NCI-H510A (cell line): ENCODE measurements around the gene KCNJ18.
"Not testable (repeated sequence)": the region's sequence is repeated elsewhere in the genome, so short reads cannot be mapped to it uniquely, and the experiment has no call there.

Experiments used
- DNase-seq: peaks from one replicate; lab custom pipeline; 2025; lab: John Stamatoyannopoulos, UW

The KCNJ18 gene

DNA sequence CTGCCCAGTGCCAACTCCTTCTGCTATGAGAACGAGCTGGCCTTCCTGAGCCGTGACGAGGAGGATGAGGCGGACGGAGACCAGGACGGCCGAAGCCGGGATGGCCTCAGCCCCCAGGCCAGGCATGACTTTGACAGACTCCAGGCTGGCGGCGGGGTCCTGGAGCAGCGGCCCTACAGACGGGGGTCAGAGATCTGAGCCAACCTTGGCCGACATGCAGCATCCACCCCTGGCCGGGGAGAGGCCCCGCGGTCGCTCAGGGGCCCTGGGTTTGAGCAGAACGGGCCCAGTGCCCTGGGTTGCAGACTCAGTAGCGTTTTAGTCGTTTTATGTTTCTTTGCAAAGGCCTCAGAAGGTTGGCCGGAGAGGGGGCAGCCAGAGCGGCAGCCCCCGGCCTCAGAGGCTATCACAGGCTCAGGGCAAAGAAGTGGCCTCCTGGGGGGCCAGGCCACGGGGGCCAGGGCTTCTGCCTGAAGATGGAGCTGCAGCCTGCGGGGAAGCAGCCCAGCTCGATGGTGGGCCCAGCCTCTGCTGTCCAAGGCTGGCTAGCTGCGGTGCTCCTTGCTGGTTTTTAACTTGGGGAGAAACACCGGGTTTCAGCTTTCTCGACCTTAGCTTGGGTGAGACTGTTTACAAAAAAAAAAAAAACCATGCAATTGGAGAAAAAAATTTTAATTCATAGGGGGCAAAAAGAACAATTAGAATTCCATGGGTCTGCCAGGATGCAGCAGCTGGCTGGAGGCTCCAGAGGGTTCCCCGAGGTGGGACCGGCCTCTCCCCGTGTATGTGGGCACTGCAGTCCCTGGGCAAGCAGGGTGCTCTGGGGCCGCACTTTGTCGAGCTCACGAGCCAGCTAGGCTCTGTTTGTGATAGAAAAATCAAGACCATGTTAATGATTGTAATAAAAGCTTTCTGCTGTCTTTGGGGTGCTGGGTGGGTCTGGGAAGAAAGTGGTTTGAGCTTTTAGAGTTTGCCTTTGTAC lies 11.9 kb downstream of the KCNJ18 start:
- DNase-seq = not testable (repeated sequence)

GRCh38 chr17:21705021-21705601 lies 12.8 kb downstream of the KCNJ18 start:
- no peak for DNase-seq

GRCh38 chr17:21705746-21706145 lies 13.4 kb downstream of the KCNJ18 start:
- not testable (repeated sequence) for DNase-seq

- DNase-seq = not testable (repeated sequence)
Observed at GRCh38 chr17:21706546-21706945, 14.2 kb downstream of the KCNJ18 start.

GRCh38 chr17:21707131-21707530 lies 14.8 kb downstream of the KCNJ18 start:
- not testable (repeated sequence) for DNase-seq

GRCh38 chr17:21707711-21708611 lies 15.6 kb downstream of the KCNJ18 start:
- DNase-seq = not testable (repeated sequence)

- DNase-seq = not testable (repeated sequence)
Observed at GRCh38 chr17:21708612-21709535, 16.6 kb downstream of the KCNJ18 start.

DNA sequence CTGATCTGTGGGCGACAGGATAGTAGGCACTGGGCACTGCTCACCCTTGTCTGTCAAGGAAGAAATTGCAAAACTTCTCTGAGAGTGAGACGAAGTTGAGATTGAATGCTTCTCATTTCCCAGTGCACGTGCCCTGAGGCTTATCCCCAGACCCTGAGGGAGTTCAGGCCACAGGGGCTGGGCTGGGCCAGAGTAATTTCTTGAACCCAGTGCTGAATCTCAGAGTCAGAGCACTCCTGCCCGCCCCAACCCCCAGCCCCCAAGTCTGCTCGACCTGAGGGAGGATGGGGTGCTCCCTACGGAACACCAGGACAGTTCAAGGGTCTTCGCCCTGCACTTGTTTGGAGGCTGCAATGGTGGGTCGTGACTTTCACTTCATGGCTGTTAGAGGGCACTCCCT lies 17.7 kb downstream of the KCNJ18 start:
- DNase-seq = not testable (repeated sequence)

- not testable (repeated sequence) for DNase-seq
Observed at GRCh38 chr17:21710486-21710885, 18.2 kb downstream of the KCNJ18 start.

GRCh38 chr17:21711182-21711581 lies 18.9 kb downstream of the KCNJ18 start:
- no peak for DNase-seq

- DNase-seq = not testable (repeated sequence)
Observed at GRCh38 chr17:21713020-21713419, 20.7 kb downstream of the KCNJ18 start.

DNA sequence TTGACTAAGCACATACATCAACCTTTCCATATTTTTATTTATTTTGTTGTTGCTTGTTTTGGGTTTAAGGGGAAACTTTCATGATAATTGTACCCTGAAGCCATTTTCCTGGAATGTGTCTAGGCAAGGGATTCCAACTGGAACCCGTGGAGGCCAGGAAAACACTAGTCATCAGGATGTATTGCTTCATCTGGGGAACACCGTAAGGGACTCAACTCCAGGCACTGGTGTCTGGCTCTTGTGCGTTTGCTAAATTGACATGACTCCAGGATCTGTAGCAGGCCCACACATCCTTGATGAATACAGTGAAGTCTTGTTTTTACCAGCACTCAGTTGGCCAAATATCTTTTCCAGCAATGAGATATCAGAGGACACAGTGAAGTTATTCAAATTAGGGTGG lies 21.3 kb downstream of the KCNJ18 start:
- DNase-seq = not testable (repeated sequence)

GRCh38 chr17:21714676-21715075 lies 22.4 kb downstream of the KCNJ18 start:
- DNase-seq = not testable (repeated sequence)

DNA sequence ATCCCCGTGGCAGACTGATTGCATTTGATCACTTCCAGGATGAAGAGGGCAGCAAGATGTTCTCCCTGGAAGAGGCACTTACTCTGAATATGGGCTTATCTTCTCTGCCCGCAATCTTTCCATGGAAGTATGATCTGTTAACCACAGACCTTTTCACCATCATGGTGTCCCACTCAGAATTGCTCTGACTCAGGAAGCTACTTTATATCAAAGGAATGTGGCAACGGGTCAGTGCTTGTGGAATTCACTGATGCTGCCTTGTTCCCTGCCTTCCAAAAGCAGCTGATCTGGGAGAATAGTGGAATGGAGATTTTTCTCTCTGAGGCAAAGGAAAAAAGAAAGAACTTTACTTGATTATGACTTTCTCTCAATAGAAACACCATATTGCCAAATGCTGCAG lies 23.6 kb downstream of the KCNJ18 start:
- DNase-seq = not testable (repeated sequence)

DNA sequence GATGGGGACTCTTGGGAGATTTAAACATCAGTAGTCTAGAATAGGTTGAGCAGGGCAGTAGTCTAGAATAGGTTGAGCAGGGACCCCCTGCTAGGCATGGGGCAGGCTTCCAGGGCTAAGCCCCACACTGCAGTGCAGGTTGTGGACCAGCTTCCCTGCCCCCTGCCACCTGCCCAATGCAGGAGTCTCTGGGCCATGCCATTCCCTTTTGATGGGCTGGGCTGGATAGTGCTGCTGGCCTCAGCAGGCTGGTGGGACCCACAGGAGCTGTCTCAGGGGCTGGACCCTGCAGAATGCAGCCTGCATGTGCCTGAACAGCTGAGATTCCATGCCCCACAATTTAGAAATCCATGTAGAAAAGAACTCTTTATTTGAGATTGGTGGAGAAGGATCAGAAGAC lies 26.6 kb downstream of the KCNJ18 start:
- not testable (repeated sequence) for DNase-seq

DNA sequence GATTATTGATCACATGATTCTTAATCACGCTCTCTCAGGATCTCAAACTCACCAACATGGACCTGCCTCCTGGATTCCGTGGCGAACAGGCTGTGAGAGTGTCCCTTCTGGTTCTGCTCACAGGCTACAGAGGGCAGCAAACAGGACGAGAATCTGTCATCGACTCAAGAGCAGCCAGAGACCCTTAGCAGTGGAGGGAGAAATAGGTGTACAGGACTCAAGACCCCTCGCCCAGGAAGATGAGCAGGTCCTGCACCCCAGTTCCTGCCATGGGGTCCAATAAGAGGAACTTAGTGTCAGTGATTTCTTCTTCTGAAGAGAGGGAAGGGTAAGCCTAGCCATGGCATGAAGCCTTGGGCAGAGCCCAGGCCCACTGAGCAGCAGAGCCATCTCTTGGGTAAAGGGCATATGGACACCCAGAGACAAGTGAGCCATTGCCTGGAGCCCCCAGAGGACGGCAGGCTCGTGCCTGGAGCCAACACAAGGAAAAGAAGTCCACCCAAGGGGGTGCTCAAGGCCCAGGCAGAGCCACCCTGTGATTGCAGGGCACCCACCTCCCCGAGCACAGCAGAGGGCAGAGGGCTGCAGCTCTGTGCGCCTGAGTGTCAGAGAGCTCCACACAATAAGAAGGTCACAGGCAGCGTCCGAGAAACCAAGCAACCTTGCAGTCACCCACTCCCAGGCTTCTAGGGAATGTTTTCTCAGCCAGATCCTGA lies 27.3 kb downstream of the KCNJ18 start:
- DNase-seq = not testable (repeated sequence)

DNA sequence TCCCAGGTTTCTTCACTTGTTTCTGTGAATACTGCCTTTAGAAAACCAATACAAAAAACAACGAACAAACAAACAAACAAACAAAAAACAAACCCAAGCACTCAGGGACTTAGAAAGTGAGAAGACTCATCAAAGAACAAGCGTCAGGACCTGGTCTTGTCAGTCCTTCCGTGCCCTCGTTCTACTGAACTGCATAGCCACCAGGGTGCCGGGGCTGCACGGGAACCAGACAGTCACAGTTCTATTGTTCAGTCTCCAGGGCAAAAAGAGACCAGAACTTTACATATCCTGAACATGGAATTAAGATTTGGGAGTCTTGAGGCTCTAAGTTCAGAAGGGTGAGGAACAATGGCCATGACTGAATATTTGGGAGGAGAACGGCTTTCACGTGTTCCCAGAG lies 28.2 kb downstream of the KCNJ18 start:
- not testable (repeated sequence) for DNase-seq

DNA sequence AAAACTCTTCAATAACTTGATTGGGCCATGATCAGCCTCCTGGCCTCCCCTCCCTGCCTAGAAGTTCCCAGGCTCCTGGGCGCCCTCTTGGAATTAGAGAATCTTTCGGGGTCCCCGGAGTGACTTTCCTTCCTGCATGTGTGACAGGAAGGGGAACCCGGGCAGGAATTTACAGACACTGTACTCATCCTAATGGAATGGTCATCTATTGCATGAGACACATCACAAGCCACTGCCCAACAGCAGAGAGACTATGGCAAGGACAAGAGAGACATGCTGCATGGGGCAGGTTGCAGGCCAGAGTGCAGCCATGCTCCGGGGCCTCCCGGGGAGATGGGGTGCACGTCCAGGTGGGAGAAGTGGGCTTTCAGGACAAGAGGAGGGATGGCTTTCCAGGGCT lies 29.9 kb downstream of the KCNJ18 start:
- not testable (repeated sequence) for DNase-seq

GRCh38 chr17:21724216-21725006 lies 32.1 kb downstream of the KCNJ18 start:
- not testable (repeated sequence) for DNase-seq
